ENCODE results near the gene EFNA5.
A peak's percentile ranks its signal among the peaks of the same experiment; 100 is the strongest.

EFNA5 gene

GRCh38 chr5:107469485-107470294 is 201.0 kb downstream of the EFNA5 start:
- H3F3A ChIP-seq (ENCODE audit: insufficient read depth, low read length): no peaks in the 10 kb centered on the region
- peak overlapping the region; percentile 52 for H3K27ac ChIP-seq (ENCODE audit: low read depth, low read length, poor library complexity, severe bottlenecking)
- no peak overlapping the region for H3K4me2 ChIP-seq (ENCODE audit: low read length)
- H3K9me2 ChIP-seq (ENCODE audit: low read depth, low read length): no peaks in the 10 kb centered on the region
- H3K4me1 ChIP-seq (ENCODE audit: insufficient read depth, low read length, severe bottlenecking): peaks cover 67% of the 10 kb centered on the region
- no peaks in the 10 kb centered on the region for H4K20me1 ChIP-seq (ENCODE audit: insufficient read depth, low read length)
- TF ChIP-seq CTCF (IDR thresholded peaks at IDR 0.05; ENCODE audit: low read length) (no peak), EZH2 (IDR thresholded peaks at IDR 0.05; ENCODE audit: borderline replicate concordance, low read length) (no peak)
- no peak overlapping the region for H3K4me3 ChIP-seq (ENCODE audit: low read depth, low read length, poor library complexity, severe bottlenecking)
- no peak overlapping the region for H2AFZ ChIP-seq (ENCODE audit: low read length)
- no peaks in the 10 kb centered on the region for H3K9me3 ChIP-seq (ENCODE audit: low read length)
- H3K27me3 ChIP-seq (ENCODE audit: insufficient read depth, low read length): no peaks in the 10 kb centered on the region
- H3K36me3 ChIP-seq (ENCODE audit: insufficient read depth, low read length): no peaks in the 10 kb centered on the region
- H3K9ac ChIP-seq (ENCODE audit: low read length): no peak overlapping the region
- H3K79me2 ChIP-seq (ENCODE audit: insufficient read depth, low read length): no peaks in the 10 kb centered on the region

GRCh38 chr5:107469064-107469463 is 201.7 kb downstream of the EFNA5 start:
- H3K27me3 ChIP-seq (ENCODE audit: insufficient read depth, low read length): no peaks in the 10 kb centered on the region
- no peaks in the 10 kb centered on the region for H3K9me3 ChIP-seq (ENCODE audit: low read length)
- peaks cover 69% of the 10 kb centered on the region for H3K4me1 ChIP-seq (ENCODE audit: insufficient read depth, low read length, severe bottlenecking)
- H2AFZ ChIP-seq (ENCODE audit: low read length): no peak overlapping the region
- peak overlapping the region; percentile 52 for H3K27ac ChIP-seq (ENCODE audit: low read depth, low read length, poor library complexity, severe bottlenecking)
- no peaks in the 10 kb centered on the region for H3K9me2 ChIP-seq (ENCODE audit: low read depth, low read length)
- H3K36me3 ChIP-seq (ENCODE audit: insufficient read depth, low read length): no peaks in the 10 kb centered on the region
- TF ChIP-seq EZH2 (IDR thresholded peaks at IDR 0.05; ENCODE audit: borderline replicate concordance, low read length): no peak
- TF ChIP-seq CTCF (IDR thresholded peaks at IDR 0.05; ENCODE audit: low read length): no peak
- H3K4me3 ChIP-seq (ENCODE audit: low read depth, low read length, poor library complexity, severe bottlenecking): no peak overlapping the region
- no peaks in the 10 kb centered on the region for H4K20me1 ChIP-seq (ENCODE audit: insufficient read depth, low read length)
- no peaks in the 10 kb centered on the region for H3F3A ChIP-seq (ENCODE audit: insufficient read depth, low read length)
- no peak overlapping the region for H3K9ac ChIP-seq (ENCODE audit: low read length)
- H3K79me2 ChIP-seq (ENCODE audit: insufficient read depth, low read length): no peaks in the 10 kb centered on the region
- no peak overlapping the region for H3K4me2 ChIP-seq (ENCODE audit: low read length)

- Histone ChIP-seq H3K4me2 (ENCODE audit: low read length) (no peak overlapping the region; the same call in 1 of the 2 replicates), H3K79me2 (ENCODE audit: insufficient read depth, low read length) (no peaks in the 10 kb centered on the region), H3K9ac (ENCODE audit: low read length) (no peak overlapping the region), H4K20me1 (ENCODE audit: insufficient read depth, low read length) (no peaks in the 10 kb centered on the region), H3K4me1 (ENCODE audit: insufficient read depth, low read length, severe bottlenecking) (peaks cover 75% of the 10 kb centered on the region), H3K36me3 (ENCODE audit: insufficient read depth, low read length) (no peaks in the 10 kb centered on the region), H3K27me3 (ENCODE audit: insufficient read depth, low read length) (no peaks in the 10 kb centered on the region), H3F3A (ENCODE audit: insufficient read depth, low read length) (no peaks in the 10 kb centered on the region), H3K4me3 (ENCODE audit: low read depth, low read length, poor library complexity, severe bottlenecking) (no peak overlapping the region), H3K9me3 (ENCODE audit: low read length) (no peaks in the 10 kb centered on the region), H3K9me2 (ENCODE audit: low read depth, low read length) (no peaks in the 10 kb centered on the region), H2AFZ (ENCODE audit: low read length) (no peak overlapping the region), H3K27ac (ENCODE audit: low read depth, low read length, poor library complexity, severe bottlenecking) (peak overlapping the region; percentile 52)
- TF ChIP-seq EZH2 (IDR thresholded peaks at IDR 0.05; ENCODE audit: borderline replicate concordance, low read length): no peak
- no peak for TF ChIP-seq CTCF (IDR thresholded peaks at IDR 0.05; ENCODE audit: low read length)
Observed at GRCh38 chr5:107468276-107468675, 202.5 kb downstream of the EFNA5 start.

Data from OCI-LY1 (cell line).